ENCODE measurements around the gene F11.
"Not testable (repeated sequence)": the region's sequence is repeated elsewhere in the genome, so short reads cannot be mapped to it uniquely, and the experiment has no call there.

Gene F11

DNA sequence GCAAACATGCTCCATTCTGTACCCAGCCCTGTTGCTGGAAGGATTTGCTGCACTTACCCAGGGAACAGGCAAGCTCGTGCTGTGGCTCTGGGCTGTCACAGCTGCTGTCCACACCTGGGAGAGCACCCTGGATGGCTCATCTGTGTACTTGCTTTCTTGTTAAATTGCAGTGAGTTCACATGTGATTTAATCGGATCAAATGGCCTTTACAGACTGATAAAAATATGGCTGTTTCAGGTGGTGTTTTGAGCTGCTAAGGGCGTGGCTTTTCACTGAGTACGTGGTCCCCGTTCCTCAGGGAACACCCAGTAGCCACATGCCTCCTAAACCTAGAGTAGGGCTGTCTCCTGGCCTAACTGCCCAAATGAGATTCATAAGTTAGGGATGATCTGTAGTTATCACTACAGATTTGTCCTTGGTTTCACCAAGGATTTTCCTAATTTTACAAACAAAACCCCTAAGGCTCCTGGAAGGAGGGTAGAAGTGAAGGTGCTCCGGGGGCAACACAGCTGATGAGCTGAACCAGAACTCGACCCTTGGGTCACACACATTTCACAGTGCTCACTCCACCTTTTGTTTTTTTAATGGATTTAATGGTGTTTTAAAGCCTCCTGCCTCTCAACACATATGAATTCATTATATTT is 25.0 kb upstream of the F11 start:
- no peak for DNase-seq (ENCODE audit: low read depth)
- TF ChIP-seq, protein P1, sequence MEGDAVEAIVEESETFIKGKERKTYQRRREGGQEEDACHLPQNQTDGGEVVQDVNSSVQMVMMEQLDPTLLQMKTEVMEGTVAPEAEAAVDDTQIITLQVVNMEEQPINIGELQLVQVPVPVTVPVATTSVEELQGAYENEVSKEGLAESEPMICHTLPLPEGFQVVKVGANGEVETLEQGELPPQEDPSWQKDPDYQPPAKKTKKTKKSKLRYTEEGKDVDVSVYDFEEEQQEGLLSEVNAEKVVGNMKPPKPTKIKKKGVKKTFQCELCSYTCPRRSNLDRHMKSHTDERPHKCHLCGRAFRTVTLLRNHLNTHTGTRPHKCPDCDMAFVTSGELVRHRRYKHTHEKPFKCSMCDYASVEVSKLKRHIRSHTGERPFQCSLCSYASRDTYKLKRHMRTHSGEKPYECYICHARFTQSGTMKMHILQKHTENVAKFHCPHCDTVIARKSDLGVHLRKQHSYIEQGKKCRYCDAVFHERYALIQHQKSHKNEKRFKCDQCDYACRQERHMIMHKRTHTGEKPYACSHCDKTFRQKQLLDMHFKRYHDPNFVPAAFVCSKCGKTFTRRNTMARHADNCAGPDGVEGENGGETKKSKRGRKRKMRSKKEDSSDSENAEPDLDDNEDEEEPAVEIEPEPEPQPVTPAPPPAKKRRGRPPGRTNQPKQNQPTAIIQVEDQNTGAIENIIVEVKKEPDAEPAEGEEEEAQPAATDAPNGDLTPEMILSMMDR (conservative IDR thresholded peaks at IDR 0.05; ENCODE audit: low read depth, low read length): no peak
- no peak overlapping the region for H3K4me3 ChIP-seq (ENCODE audit: low read length)

DNA sequence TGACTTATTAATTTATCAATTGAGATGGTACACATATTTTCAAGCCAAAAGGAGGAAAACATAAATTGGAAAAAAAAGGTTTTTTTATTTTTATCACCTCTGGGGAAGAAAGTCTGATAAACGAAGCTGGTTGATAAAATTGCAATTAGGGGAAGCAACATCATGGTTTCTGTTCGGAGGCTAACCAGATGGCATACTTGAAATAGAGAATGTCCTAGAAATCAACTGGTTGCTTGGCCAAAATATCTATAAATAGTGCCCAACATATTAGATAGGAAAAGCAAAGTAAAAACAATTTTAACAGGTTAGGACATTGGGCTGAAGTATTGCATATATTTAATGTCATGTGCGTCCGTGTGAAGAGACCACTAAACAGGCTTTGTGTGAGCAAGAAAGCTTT is 24.4 kb upstream of the F11 start:
- TF ChIP-seq, protein P1 (conservative IDR thresholded peaks at IDR 0.05; ENCODE audit: low read depth, low read length): no peak
- H3K4me3 ChIP-seq (ENCODE audit: low read length): no peak overlapping the region
- no peak for DNase-seq (ENCODE audit: low read depth)

DNA sequence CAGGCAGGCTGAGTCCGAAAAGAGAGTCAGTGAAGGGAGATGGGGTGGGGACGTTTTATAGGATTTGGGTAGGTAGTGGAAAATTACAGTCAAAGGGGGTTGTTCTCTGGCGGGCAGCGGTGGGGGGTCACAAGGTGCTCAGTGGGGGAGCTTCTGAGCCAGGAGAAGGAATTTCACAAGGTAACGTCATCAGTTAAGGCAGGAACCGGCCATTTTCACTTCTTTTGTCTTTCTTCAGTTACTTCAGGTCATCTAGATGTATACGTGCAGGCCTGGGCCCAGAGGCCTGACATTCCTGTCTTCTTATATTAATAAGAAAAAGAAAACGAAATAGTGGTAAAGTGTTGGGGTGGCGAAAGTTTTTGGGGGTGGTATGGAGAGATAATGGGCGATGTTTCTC is 24.0 kb upstream of the F11 start:
- not testable (repeated sequence) for DNase-seq (ENCODE audit: low read depth); H3K4me3 ChIP-seq (ENCODE audit: low read length)

DNA sequence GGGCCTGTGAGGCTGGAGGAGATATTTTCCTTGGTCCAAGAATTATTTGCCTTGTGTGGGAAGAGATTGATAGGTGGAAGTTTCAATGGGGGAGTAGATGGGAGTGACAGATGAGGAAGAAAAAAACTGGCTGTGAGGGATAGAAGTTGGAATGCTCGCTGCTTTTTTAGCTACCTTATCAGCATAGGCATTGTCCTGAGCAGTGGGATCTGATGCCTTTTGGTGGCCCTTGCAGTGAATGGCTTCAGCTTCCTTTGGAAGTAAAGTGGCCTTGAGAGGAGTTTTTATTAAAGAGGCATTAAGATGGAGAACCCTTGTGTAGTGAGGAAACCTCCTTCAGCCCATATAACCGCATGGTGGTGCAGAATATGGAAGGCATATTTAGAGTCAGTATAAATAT is 22.7 kb upstream of the F11 start:
- H3K4me3 ChIP-seq (ENCODE audit: low read length): no peak overlapping the region
- no peak for DNase-seq (ENCODE audit: low read depth)
- TF ChIP-seq, protein P1 (conservative IDR thresholded peaks at IDR 0.05; ENCODE audit: low read depth, low read length): no peak

DNA sequence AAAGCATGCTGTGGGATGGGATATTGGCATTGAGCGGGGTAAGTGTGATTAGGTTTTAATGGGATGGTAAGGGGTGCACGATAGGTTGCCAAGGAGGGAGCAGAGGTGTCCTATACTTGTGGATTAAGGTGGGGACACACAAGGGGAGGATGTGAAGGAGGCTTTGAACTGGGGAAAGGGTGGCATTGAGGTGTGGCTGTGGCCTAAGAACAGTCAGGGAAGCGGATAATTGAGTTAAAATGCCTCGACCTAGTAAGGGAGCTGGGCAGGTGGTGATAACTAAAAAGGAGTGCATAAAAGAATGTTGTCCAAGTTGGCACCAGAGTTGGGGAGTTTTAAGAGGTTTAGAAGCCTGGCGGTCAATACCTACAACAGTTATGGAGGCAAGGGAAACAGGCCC is 21.2 kb upstream of the F11 start:
- no peak for DNase-seq (ENCODE audit: low read depth)
- TF ChIP-seq, protein P1 (conservative IDR thresholded peaks at IDR 0.05; ENCODE audit: low read depth, low read length): no peak
- no peak overlapping the region for H3K4me3 ChIP-seq (ENCODE audit: low read length)

DNA sequence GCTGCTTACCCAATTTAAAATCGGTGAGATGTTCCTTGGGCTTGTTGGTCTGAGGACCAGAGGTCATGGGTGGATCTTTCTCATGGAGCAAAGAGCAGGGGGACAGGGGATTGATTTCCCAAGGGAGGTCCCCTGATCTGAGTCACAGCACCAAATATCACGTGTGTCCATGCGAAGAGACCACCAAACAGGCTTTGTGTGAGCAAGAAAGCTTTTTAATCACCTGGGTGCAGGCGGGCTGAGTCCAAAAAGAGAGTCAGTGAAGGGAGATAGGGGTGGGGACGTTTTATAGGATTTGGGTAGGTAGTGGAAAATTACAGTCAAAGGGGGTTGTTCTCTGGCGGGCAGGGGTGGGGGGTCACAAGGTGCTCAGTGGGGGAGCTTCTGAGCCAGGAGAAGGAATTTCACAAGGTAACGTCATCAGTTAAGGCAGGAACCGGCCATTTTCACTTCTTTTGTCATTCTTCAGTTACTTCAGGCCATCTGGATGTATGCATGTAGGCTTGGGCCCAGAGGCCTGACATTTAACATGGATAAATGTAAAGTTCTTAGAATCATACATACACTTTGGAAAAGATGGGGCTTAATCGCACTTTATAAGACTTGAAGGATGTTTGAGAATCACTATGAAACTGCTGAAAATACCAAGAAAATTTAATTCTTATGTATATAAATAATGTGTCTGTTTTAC is 18.8 kb upstream of the F11 start:
- not testable (repeated sequence) for DNase-seq (ENCODE audit: low read depth); H3K4me3 ChIP-seq (ENCODE audit: low read length)

DNA sequence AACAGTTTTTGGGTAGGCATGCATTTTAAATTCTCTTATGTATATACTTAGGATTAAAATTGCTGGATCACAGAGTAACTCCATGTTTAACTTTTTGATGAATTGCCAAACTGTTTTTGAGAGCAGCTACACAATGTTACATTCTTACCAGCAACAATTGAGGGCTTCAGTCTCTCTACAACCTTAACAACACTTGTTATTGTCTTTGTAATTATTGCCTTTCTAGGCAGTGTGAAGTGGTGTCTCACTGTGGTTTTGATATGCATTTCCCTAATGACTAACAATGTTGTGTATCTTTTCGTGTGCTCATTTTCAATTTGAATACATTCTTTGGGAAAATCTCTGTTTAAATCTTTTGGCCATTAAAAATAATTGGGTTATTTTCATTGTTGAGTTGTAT is 17.3 kb upstream of the F11 start:
- no peak for DNase-seq (ENCODE audit: low read depth)

More for the DNA sequence above, 17.3 kb upstream of the F11 start:
- H3K4me3 ChIP-seq (ENCODE audit: low read length): no peak overlapping the region
- TF ChIP-seq, protein P1 (conservative IDR thresholded peaks at IDR 0.05; ENCODE audit: low read depth, low read length): no peak

Measured in retinal pigment epithelial cell (primary cell).